ENCODE data around the gene MEIKIN. TPM values are rescaled to one million over a fixed set of nuclear protein-coding genes. Genes with fewer than 3 reads are reported as not detected.
"Not testable (repeated sequence)": the region's sequence is repeated elsewhere in the genome, so short reads cannot be mapped to it uniquely, and the experiment has no call there.

Gene MEIKIN
- total RNA-seq, 2 experiments from 2014 or later = not detected

DNA sequence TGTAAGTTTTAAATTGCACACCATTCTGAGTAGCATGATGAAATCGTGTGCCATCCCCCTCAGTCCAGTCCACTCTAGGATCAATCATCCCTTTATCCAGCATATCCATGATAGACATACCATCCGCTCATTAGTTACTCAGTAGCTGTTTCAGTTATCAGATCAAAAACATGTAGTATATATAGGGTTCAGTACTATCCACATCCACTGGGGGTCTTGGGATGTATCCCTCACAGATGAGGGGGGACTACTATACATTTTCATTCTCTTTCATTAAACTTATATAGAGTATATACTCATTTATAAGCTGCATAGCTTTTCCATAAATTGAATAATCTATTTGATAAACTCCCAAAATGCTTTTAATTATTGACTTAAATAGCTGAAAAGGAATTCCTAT lies 67.6 kb downstream of the MEIKIN start:
- intact Hi-C loops (cut with micrococcal nuclease; ENCODE audit: unreplicated experiment) = no loop called here
- Histone ChIP-seq H3K9me2 (ENCODE audit: insufficient read depth, low read length) (no peaks in the 10 kb centered on the region), H3K9me3 (ENCODE audit: low read length) (no peaks in the 10 kb centered on the region), H3K4me1 (ENCODE audit: insufficient read depth, low read length, poor library complexity, severe bottlenecking) (no peaks in the 10 kb centered on the region), H3K27ac (ENCODE audit: low read depth, low read length, poor library complexity, severe bottlenecking) (no peak overlapping the region), H3K36me3 (ENCODE audit: insufficient read depth, low read length) (no peaks in the 10 kb centered on the region), H2AFZ (ENCODE audit: low read length) (no peak overlapping the region), H3K4me3 (ENCODE audit: low read depth, low read length, poor library complexity, severe bottlenecking) (no peak overlapping the region), H4K20me1 (ENCODE audit: insufficient read depth, low read length) (no peaks in the 10 kb centered on the region), H3K79me2 (ENCODE audit: insufficient read depth, low read depth, low read length) (no peaks in the 10 kb centered on the region), H3K4me2 (ENCODE audit: low read length) (no peak overlapping the region)
- no TSS peak for BruUV-seq (replicated peaks)
- ChIA-PET CTCF (ENCODE audit: unreplicated experiment) (no interaction called here), POLR2A (interaction anchor here (0.7 kb wide), 1 partner anchor 83 kb away, joined by 3 read pairs; no protein-coding TSS in a partner anchor)
- no peak for DNase-seq (ENCODE audit: low spot score)
- no peak for TF ChIP-seq EZH2phosphoT487 (IDR thresholded peaks at IDR 0.05; ENCODE audit: borderline replicate concordance, low read depth, low read length)
- TF ChIP-seq, protein P1, sequence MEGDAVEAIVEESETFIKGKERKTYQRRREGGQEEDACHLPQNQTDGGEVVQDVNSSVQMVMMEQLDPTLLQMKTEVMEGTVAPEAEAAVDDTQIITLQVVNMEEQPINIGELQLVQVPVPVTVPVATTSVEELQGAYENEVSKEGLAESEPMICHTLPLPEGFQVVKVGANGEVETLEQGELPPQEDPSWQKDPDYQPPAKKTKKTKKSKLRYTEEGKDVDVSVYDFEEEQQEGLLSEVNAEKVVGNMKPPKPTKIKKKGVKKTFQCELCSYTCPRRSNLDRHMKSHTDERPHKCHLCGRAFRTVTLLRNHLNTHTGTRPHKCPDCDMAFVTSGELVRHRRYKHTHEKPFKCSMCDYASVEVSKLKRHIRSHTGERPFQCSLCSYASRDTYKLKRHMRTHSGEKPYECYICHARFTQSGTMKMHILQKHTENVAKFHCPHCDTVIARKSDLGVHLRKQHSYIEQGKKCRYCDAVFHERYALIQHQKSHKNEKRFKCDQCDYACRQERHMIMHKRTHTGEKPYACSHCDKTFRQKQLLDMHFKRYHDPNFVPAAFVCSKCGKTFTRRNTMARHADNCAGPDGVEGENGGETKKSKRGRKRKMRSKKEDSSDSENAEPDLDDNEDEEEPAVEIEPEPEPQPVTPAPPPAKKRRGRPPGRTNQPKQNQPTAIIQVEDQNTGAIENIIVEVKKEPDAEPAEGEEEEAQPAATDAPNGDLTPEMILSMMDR (conservative IDR thresholded peaks at IDR 0.05; ENCODE audit: low read length) = no peak

DNA sequence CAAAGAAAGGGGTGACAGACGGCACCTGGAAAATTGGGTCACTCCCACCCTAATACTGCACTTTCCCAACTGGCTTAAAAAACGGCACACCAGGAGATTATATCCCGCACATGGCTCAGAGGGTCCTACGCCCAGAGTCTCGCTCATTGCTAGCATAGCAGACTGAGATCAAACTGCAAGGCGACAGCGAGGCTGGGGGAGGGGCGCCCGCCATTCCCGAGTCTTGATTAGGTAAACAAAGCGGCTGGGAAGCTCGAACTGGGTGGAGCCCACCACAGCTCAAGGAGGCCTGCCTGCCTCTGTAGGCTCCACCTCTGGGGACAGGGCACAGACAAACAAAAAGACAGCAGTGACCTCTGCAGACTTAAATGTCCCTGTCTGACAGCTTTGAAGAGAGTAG lies 74.2 kb downstream of the MEIKIN start:
- intact Hi-C loops (cut with micrococcal nuclease; ENCODE audit: unreplicated experiment); H3K9me3 ChIP-seq (ENCODE audit: low read length); H3K36me3 ChIP-seq (ENCODE audit: insufficient read depth, low read length); H2AFZ ChIP-seq (ENCODE audit: low read length); POLR2A ChIA-PET; H4K20me1 ChIP-seq (ENCODE audit: insufficient read depth, low read length); H3K9me2 ChIP-seq (ENCODE audit: insufficient read depth, low read length); H3K4me3 ChIP-seq (ENCODE audit: low read depth, low read length, poor library complexity, severe bottlenecking); H3K4me1 ChIP-seq (ENCODE audit: insufficient read depth, low read length, poor library complexity, severe bottlenecking); DNase-seq (ENCODE audit: low spot score); H3K27ac ChIP-seq (ENCODE audit: low read depth, low read length, poor library complexity, severe bottlenecking); BruUV-seq (replicated peaks); H3K4me2 ChIP-seq (ENCODE audit: low read length); CTCF ChIA-PET (ENCODE audit: unreplicated experiment); H3K79me2 ChIP-seq (ENCODE audit: insufficient read depth, low read depth, low read length): not testable (repeated sequence)

DNA sequence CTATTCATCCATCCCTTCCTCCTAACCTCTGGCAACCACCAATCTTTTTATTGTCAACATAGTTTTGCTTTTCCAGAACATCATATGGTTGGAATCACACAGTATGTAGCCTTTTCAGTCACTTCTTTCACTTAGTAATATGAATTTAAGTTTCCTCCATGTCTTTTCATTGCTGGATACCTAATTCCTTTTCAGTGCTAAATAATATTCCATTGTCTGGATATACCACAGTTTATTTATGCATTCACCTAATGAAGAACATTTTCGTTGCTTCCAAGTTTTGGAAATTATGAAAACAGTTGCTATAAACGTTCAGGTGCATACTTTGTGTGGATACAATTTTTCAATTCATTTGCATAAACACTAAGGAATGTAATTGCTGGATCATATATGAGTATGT lies 77.9 kb downstream of the MEIKIN start:
- H3K9me3 ChIP-seq (ENCODE audit: low read length) = peaks cover 21% of the 10 kb centered on the region; the same call in 1 of the 2 replicates
- H4K20me1 ChIP-seq (ENCODE audit: insufficient read depth, low read length) = no peaks in the 10 kb centered on the region
- no peak overlapping the region for H3K27ac ChIP-seq (ENCODE audit: low read depth, low read length, poor library complexity, severe bottlenecking)
- H3K79me2 ChIP-seq (ENCODE audit: insufficient read depth, low read depth, low read length) = no peaks in the 10 kb centered on the region
- H3K4me3 ChIP-seq (ENCODE audit: low read depth, low read length, poor library complexity, severe bottlenecking) = no peak overlapping the region
- BruUV-seq (replicated peaks) = no TSS peak
- DNase-seq (ENCODE audit: low spot score) = no peak
- H3K4me1 ChIP-seq (ENCODE audit: insufficient read depth, low read length, poor library complexity, severe bottlenecking) = no peaks in the 10 kb centered on the region
- H2AFZ ChIP-seq (ENCODE audit: low read length) = no peak overlapping the region
- POLR2A ChIA-PET = no interaction called here
- no peaks in the 10 kb centered on the region for H3K36me3 ChIP-seq (ENCODE audit: insufficient read depth, low read length)
- CTCF ChIA-PET (ENCODE audit: unreplicated experiment) = no interaction called here
- H3K4me2 ChIP-seq (ENCODE audit: low read length) = no peak overlapping the region
- no peaks in the 10 kb centered on the region for H3K9me2 ChIP-seq (ENCODE audit: insufficient read depth, low read length)
- TF ChIP-seq, protein P1 (conservative IDR thresholded peaks at IDR 0.05; ENCODE audit: low read length) = no peak
- no peak for TF ChIP-seq EZH2phosphoT487 (IDR thresholded peaks at IDR 0.05; ENCODE audit: borderline replicate concordance, low read depth, low read length)
- intact Hi-C loops (cut with micrococcal nuclease; ENCODE audit: unreplicated experiment) = no loop called here

Data from OCI-LY7 (cell line).